CD4-positive, alpha-beta T cell treated with Interleukin-6 at 100 ng/mL for 8 hours (primary cell): Measurements from ENCODE around the gene PM20D1.

Experiments used
- DNase-seq: peaks from one replicate; pipeline ENCODE4 v3.0.0-alpha.2; 2020; ENCODE audit warnings: mixed read lengths, low spot score

Gene PM20D1

GRCh38 chr1:205804605-205805004 lies 45.3 kb downstream of the PM20D1 start:
- no peak for DNase-seq

DNA sequence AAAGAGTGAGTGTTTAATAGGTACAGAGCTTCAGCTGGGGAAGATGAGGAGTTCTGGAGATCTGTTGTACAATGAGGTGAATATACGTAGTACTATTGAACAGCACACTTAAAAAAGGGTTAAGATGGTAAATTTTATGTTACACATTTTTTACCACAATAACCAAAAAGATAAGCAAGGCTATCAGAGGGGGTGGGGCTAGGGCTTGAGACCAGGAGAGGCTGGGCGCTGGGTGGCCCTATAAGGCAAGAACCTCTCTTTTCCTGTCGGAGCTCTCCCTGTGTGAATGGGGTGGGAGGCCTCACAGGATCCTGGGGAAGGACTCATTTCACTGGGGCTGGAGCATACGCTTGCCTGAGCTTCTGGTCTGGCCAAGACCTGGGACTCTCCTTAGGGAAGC lies 45.9 kb downstream of the PM20D1 start:
- no peak for DNase-seq

GRCh38 chr1:205802060-205802459 lies 47.9 kb downstream of the PM20D1 start:
- no peak for DNase-seq

DNA sequence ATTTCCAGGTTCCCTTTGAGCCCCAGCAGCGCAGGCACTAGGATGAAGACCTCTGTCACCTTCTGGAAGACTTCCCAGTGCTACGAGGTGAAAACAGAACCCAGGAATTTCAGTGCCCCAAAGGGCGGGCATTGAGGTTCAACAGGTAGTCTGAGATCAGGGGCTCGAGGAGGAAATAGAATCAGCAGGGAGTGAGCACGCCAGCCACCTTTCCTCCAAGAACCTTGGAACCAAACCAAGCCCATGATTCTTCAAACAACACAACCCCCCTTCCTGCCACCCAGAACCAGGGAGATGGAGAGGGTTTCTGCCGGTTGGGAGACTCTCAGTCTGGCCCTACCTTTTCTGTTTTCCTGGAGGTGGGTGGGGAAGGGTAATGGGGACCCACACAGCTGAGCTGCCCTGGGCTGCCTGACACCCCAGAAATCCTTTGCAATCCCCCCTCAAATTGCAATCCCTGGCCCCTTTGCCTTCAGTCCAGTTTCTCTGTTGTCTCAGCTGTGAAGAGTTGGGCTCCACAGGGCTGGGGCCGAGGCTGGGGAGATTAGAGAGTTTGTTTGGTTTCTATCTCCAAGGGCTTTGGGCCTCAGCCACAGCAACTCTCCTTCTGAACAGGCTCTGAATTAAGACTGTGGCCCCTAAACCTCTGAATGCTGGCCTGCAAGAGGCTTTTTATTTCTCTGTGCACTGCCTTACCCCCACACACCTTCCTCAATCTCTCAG lies 48.8 kb downstream of the PM20D1 start:
- DNase-seq, result no peak

GRCh38 chr1:205800427-205800826 lies 49.5 kb downstream of the PM20D1 start:
- no peak for DNase-seq

DNA sequence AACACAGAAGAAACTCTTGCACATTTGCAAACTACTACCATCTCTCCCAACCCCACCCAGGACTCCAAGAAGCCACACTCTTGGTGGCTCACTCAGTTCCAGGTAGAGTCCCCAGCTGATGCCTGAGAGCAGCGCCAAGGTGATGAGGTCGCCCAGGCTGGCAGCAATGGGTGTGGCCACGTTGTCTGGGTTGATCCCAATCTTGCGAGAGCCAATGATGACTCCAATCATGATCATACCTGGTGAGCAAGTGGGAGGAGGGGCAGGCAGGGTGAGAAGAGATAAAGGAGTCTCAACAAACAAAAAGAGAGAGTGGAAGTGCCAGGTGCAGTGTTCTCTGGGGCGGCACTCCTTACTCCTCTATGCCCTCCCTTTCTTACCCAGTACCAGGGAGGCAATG lies 51.4 kb downstream of the PM20D1 start:
- no peak for DNase-seq

GRCh38 chr1:205797168-205797567 lies 52.8 kb downstream of the PM20D1 start:
- no peak for DNase-seq

DNA sequence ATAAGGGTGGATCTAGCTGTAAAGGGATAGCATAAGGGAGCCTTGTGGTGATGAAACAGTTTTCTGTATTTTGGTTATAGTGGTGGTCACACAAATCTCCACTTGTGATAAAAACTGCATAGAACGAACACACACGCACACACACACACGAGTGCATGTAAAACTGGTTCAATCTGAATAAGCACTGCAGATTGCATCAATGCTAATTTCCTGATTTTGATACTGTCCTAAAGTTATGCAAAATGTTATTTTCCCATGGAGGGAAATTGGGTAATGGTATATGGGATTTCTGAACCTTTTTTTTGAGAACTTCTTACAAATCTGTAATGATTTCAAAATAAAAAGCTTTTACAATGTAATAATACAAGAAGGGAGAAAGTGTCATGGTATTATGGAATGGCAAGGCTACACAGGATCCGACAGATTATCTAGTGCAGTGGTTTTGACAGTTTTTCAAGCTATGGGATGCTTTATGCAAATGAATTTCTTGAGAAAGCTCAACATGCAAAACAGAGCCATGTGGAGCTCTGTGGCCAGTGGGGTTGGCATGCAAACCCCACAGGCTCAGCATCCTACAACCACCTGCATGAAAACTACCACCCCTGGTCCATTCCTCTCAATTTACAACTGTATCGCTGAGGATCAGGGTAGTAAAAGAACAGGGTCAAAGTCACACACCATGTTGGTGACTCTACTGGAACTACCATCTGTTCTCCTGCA lies 55.8 kb downstream of the PM20D1 start:
- no peak for DNase-seq

- no peak for DNase-seq
These were observed 56.8 kb downstream of the PM20D1 start for GRCh38 chr1:205792961-205793673.

DNA sequence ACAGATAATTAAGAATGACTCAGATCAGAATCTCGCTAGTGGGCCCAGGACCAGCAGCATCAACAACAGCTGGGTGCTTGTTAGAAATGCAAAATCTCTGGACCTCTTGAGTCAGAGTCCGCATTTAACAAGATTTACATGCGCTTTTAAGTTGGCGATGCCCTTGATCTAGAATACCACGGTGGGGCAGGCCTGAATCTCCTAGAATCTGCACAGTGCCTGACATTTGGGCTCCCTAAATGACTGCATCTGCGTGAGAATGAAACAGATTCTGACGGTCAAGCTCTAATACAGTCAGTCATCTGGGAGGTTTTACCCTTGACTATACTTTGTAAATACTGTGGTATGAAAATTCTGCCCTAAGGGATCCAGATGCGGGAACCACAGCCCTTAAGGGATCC lies 57.5 kb downstream of the PM20D1 start:
- no peak for DNase-seq

- DNase-seq, result peak; percentile 63
These were observed 58.3 kb downstream of the PM20D1 start for GRCh38 chr1:205791568-205792180.

DNA sequence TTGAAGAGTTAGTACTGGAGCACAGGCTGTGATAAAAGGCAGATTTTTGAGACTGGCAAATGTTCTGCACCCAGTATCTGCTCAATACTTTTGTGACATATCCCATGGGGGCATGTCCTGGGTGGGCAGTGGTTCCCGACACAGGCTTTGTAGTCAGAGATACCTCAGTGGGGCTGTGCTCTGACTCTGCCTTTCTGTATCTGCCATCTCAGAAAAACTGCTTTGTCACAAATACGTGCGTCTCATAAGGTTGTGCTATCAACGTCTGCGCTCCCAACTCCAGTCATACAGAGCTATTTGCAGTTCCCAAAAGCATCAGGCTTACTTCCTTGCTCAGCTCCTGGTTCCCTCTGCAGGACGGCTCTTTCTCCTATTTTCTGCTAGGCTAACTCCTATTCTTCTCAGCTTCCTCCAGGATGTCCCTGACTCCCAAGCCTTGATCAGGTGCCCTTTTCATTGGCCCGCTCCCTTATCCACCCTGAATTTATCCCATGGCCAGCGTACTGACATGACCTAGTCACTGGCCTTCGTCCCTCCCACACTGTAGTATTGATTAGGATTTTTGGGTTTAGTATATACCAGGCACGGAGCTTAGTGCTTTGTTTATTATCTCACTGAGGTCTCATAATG lies 62.5 kb downstream of the PM20D1 start:
- DNase-seq, result no peak

DNA sequence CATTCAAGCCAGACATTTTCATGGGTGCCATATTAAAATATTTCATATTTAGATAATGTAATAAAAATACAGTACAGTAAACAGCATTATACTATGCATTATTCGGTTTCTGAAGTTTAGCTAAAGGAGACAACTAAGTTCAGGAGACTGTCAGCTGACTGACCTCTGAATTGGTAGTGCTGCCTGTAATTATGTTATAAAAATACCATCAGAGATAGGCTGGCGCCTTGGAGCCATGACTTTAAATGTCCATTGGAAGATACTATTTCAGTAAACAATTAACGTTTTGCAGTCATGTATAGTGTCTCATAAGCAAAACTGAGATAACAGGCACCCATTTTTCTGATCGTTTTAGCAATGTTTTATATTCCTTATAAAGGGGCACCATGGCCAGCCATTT lies 63.3 kb downstream of the PM20D1 start:
- DNase-seq, result no peak

GRCh38 chr1:205785446-205785845 lies 64.5 kb downstream of the PM20D1 start:
- DNase-seq, result no peak

GRCh38 chr1:205783904-205784303 lies 66.0 kb downstream of the PM20D1 start:
- DNase-seq, result no peak

GRCh38 chr1:205783433-205783795 lies 66.5 kb downstream of the PM20D1 start:
- DNase-seq, result no peak

DNA sequence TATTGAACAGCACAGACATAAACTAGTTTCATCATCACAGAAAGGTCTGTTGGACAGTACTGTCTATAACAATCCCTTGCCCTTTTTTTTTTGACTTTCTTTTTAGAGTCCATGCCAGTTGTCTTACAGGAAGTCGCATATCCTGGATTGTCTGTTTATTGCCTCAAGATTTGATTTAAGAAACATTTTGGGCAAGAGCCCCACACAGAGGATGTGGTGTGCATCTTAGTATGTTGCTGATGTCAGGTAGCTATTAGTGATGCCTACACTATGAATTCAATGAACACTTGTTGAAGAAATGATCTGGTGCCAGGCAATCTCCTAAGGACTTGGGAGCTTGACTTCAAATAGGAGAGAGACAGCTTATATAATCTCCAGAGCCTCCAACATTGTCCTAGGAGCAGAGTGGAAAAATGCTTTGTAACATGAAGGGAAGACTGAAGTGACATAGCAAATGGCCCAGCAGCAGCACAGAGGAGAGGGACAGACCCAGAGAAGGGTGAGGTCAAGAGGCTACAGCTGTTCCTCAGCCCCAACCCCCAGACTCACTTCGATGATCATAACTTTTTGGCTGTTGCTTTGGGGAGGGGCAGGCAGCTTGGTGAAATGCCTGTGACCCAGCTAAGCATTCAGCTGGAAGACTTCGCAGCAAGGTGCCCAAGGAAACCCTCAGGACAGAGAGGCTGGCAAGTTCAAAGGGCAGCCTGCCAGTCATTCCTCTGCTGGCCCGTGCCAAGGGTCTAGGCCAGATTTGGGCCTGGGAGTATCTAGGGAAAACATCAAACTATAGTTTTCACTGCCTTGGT lies 67.1 kb downstream of the PM20D1 start:
- DNase-seq, result peak; percentile 14

DNA sequence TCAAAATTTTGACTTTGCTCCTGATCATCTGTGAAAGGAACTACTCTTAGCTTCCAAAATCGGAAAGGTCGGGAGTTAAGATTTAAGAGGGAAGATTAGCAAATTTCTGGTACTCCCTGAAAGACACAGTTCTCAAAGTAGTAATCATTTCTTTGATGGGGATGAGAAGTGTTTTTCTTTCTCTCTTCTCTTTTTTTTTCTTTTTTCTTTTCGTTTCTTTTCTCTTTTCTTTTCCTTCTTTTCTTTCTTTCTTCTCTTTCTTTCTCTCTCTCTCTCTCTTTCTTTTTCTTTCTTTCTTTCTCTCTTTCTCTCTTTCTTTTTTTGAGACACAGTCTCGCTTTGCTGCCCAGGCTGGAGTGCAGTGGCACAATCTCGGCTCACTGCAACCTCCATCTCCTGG lies 69.6 kb downstream of the PM20D1 start:
- DNase-seq, result no peak
